Measurements from ENCODE around the gene PLOD2.

Gene PLOD2

GRCh38 chr3:146165877-146166276 is 4.9 kb upstream of the PLOD2 start:
- DNase-seq (ENCODE audit: low spot score), result no peak

GRCh38 chr3:146164971-146165769 is 4.2 kb upstream of the PLOD2 start:
- DNase-seq (ENCODE audit: low spot score), result no peak

GRCh38 chr3:146164506-146164905 is 3.5 kb upstream of the PLOD2 start:
- no peak for DNase-seq (ENCODE audit: low spot score)

- no peak for DNase-seq (ENCODE audit: low spot score)
Observed at GRCh38 chr3:146164071-146164470, 3.1 kb upstream of the PLOD2 start.

GRCh38 chr3:146163584-146163983 is 2.6 kb upstream of the PLOD2 start:
- DNase-seq (ENCODE audit: low spot score), result no peak

- no peak for DNase-seq (ENCODE audit: low spot score)
Observed at GRCh38 chr3:146162561-146162960, 1.6 kb upstream of the PLOD2 start.

- DNase-seq (ENCODE audit: low spot score), result peak; percentile 24
Observed at GRCh38 chr3:146161663-146162002, 649 bp upstream of the PLOD2 start.

- DNase-seq (ENCODE audit: low spot score), result peak; percentile 70
Observed at GRCh38 chr3:146160321-146160963, 542 bp downstream of the PLOD2 start.

GRCh38 chr3:146159616-146160320 is 1.2 kb downstream of the PLOD2 start:
- DNase-seq (ENCODE audit: low spot score), result no peak

GRCh38 chr3:146159037-146159436 is 1.9 kb downstream of the PLOD2 start:
- DNase-seq (ENCODE audit: low spot score), result no peak

GRCh38 chr3:146157325-146158060 is 3.5 kb downstream of the PLOD2 start:
- no peak for DNase-seq (ENCODE audit: low spot score)

- DNase-seq (ENCODE audit: low spot score), result no peak
Observed at GRCh38 chr3:146156666-146157314, 4.2 kb downstream of the PLOD2 start.

GRCh38 chr3:146156095-146156494 is 4.9 kb downstream of the PLOD2 start:
- no peak for DNase-seq (ENCODE audit: low spot score)

GRCh38 chr3:146154995-146155394 is 6.0 kb downstream of the PLOD2 start:
- no peak for DNase-seq (ENCODE audit: low spot score)

- DNase-seq (ENCODE audit: low spot score), result no peak
Observed at GRCh38 chr3:146154316-146154715, 6.7 kb downstream of the PLOD2 start.

- no peak for DNase-seq (ENCODE audit: low spot score)
Observed at GRCh38 chr3:146153429-146153828, 7.6 kb downstream of the PLOD2 start.

GRCh38 chr3:146152834-146153233 is 8.2 kb downstream of the PLOD2 start:
- no peak for DNase-seq (ENCODE audit: low spot score)

GRCh38 chr3:146148468-146148931 is 12.5 kb downstream of the PLOD2 start:
- DNase-seq (ENCODE audit: low spot score), result no peak

GRCh38 chr3:146145642-146146041 is 15.3 kb downstream of the PLOD2 start:
- DNase-seq (ENCODE audit: low spot score), result no peak

GRCh38 chr3:146142757-146143156 is 18.2 kb downstream of the PLOD2 start:
- no peak for DNase-seq (ENCODE audit: low spot score)

GRCh38 chr3:146139586-146140110 is 21.3 kb downstream of the PLOD2 start:
- no peak for DNase-seq (ENCODE audit: low spot score)

GRCh38 chr3:146138902-146139301 is 22.1 kb downstream of the PLOD2 start:
- DNase-seq (ENCODE audit: low spot score), result no peak
